Activated T-cell treated with anti-CD3 and anti-CD28 coated beads for 24 hours (primary cell): ENCODE measurements around the gene NPW.

Experiments used
- DNase-seq: peaks from one replicate; pipeline ENCODE4 v3.0.0-alpha.2; 2020; ENCODE audit warnings: low read depth

NPW gene

DNA sequence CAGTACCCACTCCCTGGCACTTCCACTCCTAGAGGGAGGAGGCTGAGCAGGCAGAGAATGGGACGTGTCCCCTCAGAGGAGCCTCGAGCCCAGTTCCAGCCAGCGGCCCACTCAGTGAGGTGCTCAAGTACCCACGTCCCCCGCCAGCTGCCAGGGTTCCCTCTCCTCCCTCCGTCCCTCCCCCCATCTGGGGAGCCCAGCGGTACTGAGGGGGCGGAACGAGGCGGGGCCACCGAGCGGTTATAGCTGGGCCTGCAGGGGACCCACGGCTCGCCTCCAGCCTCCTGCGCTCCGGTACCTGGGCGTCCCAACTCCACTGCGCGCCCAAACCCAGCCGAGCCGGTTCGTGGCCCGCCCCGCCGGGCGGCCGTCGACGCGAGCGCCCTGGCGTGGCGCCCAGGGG is at the start of gene NPW:
Gene NPW, plus strand, starts transcription at position 268 of the 403 bp plus-strand sequence.
- DNase-seq, result no peak

DNA sequence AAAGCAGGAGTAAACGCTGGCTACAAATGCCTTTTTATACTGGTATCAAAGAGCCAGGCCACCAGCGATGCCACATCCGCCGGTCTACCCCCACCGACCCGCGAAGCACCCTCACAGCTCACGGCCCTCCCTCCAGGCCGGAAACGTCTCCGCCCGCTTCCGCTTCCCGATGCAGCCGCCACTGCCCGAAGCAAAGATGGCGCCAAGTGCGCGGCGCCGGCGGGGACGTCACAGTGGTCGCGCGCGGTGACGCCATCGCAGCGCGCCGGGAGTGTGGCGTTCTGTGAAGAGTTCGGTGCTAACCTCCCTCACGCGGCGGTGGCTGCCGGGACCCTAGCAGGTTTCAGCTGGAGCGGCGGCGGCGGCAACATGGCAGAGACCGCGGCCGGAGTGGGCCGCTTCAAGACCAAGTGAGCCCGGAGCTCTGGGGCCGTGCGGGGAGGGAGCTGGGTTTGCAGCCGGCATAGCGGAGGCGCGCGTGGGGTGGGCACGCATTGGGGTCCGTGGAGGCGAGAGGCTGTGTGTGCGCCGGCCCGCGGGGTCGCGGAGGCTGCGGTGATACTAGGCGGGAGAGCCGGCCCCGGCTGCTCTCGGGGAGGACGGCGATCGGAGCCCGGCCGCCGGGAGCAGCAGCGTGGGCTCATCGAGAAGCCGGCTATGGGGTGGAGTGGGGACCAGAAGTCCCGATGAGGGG is 47.6 kb upstream of the NPW start, which contains the start of gene TBL3:
Gene TBL3, plus strand, starts transcription at position 258 of the 694 bp plus-strand sequence. Its CDS starts 112 bp downstream, at position 370.
- DNase-seq, result peak; percentile 95

DNA sequence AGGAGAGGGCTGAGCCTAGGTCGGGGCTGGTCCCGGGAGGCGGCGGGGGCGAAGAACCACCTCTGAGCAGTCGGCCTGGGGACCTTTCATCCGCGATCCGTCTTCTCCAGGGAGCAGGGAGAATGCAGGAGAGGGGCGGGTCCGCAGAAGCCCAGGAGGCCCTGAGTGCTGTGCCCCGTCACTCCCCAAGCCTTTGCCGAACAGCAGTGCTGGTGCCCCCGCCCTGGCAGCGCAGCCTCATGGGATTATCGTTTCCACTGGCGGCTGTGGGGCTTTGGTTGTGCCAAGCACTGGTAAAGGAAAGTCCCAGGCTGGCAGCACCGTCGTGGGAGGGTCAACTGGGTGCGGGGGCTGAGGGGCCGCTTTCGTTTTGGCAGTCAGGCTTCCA is 47.1 kb upstream of the NPW start:
- no peak for DNase-seq

DNA sequence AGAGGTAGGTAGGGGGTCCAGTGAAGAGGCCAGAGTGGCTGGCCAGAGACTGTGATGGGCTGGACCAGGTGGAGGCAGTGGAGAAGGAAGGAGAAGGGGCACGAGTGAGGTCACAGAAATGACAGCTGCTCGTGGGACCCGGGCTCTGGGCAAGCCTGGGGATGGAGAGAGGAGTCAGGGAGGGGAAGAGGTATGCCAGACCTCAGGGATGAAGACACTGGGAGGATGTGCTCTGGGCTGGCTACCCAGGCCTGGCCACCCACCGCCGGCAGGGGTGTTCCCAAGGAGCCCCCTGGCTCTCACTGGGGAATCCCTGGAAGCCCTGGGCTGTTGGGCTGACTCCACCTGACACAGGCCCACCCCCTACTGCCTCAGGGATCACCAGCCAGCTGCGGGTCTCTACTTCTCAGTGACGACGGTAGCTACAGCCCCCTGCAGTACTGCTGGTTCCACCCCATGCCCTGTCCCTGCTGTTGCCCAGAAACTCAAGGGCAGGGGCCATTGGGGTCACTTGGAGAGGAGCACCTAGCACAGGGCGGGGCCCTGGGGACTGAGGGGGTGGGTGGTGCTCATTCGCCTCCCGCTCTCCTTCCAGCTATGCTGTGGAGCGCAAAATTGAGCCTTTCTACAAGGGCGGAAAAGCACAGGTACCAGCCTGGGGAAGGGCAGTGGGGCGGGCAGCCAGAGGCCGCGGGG is 46.0 kb upstream of the NPW start:
- DNase-seq, result no peak

DNA sequence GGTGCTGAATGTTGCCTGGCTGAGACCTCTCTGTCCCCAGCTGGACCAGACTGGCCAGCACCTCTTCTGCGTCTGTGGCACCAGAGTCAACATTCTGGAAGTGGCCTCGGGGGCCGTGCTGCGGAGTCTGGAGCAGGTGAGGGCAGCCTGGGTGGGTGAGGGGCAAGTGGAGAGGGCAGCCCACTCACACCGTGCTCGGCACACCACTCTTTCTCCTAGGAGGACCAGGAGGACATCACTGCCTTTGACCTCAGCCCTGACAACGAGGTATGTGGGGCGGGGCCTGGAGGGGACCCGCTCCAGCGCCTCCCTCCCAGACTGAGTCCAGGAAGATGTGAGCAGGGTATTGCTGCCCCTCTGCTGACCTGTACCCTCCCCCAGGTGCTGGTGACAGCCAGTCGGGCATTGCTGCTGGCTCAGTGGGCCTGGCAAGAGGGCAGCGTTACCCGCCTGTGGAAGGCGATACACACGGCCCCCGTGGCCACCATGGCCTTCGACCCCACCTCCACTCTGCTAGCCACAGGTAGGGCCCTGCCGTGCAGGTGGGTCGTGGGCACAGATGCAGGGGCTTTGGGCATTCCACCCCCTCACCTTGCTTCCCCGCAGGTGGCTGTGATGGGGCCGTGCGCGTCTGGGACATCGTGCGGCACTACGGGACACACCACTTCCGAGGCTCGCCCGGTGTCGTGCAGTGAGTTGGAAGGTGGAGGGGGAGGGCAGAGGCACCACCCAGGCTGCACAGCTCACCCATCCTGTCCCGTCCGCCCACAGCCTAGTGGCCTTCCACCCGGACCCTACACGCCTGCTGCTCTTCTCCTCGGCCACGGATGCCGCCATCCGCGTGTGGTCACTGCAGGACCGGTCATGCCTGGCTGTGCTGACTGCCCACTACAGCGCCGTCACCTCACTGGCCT is 45.2 kb upstream of the NPW start:
- DNase-seq, result no peak

DNA sequence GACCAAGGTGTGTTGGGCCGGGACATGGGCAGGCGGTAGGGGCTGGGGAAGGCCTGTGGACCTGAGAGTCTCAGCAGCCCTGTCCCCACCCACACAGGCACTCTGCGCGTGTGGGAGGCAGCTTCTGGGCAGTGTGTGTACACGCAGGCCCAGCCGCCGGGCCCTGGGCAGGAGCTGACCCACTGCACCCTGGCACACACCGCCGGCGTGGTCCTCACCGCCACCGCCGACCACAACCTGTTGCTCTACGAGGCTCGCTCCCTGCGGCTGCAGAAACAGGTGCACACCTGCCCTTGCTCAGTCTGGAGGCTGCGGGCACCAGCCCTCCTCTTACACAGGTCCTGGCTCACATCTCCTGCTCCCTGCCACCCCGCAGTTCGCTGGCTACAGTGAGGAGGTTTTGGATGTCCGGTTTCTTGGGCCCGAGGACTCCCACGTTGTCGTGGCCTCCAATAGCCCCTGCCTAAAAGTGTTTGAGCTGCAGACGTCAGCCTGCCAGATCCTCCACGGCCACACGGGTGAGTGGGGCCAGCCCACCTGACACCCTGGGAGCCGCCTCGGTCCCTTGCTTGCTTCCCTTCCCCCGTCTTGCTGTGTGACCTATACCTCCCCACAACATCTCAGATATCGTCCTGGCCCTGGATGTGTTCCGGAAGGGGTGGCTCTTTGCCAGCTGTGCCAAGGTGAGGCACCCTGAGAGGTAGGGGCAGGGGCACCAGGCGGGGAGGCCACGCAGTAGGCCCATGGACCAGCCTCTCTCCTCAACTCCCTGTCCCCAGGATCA is 44.0 kb upstream of the NPW start:
- no peak for DNase-seq

DNA sequence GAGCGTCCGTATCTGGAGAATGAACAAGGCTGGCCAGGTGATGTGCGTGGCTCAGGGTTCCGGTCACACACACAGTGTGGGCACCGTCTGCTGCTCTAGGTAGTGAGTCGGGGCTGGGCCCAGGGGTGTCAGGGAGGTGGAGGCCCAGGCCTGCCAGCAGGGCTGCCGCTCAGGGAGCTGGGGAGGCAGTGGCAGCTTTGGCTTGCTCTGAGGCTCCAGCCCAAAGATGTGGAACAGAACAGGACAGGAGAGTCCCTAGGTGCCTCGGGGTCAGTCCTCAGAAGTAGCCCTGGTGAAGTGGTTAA is 43.4 kb upstream of the NPW start:
- DNase-seq, result no peak

DNA sequence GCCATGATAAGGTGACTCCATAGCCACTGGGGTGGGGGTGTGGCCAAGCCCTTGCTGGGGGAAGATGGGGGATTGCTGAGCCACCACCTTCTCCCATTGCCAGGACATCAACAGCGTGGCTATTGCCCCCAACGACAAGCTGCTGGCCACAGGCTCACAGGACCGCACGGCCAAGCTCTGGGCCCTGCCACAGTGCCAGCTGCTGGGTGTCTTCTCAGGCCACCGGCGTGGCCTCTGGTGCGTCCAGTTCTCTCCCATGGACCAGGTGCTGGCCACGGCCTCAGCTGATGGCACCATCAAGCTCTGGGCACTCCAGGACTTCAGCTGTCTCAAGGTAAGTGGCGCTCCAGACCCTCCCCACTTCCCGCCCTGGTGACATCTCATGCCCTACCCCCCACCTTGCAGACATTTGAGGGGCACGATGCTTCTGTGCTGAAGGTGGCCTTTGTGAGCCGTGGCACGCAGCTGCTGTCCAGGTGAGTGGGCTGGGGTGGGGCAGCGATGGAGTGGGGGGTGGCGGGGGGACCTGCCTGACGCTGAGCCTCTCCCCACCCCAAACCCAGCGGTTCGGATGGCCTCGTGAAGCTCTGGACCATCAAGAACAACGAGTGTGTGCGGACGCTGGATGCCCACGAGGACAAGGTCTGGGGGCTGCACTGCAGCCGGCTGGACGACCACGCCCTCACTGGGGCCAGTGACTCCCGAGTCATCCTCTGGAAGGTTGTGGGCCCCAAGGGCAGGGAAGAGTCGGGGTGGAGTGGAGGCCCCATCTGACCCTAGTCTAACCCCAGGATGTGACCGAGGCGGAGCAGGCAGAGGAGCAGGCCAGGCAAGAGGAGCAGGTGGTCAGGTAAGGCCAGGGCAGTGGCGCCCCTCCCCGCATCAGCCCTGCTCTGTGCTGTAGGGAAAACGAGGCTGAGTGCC is 42.4 kb upstream of the NPW start:
- no peak for DNase-seq

DNA sequence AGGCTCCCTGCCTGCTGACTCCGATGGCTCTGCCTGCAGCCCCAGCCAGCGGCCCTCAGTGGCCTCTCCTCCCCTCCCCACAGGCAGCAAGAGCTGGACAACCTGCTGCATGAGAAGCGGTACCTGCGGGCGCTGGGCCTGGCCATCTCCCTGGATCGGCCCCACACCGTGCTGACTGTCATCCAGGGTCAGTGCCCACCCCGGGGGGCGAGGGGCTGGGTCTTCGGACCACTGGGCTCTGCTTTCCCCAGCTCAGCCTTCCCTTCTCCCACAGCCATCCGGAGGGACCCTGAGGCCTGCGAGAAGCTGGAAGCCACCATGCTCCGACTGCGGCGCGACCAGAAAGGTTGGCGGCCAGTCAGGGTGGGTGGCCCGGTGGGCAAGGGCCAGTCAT is 41.7 kb upstream of the NPW start:
- no peak for DNase-seq

DNA sequence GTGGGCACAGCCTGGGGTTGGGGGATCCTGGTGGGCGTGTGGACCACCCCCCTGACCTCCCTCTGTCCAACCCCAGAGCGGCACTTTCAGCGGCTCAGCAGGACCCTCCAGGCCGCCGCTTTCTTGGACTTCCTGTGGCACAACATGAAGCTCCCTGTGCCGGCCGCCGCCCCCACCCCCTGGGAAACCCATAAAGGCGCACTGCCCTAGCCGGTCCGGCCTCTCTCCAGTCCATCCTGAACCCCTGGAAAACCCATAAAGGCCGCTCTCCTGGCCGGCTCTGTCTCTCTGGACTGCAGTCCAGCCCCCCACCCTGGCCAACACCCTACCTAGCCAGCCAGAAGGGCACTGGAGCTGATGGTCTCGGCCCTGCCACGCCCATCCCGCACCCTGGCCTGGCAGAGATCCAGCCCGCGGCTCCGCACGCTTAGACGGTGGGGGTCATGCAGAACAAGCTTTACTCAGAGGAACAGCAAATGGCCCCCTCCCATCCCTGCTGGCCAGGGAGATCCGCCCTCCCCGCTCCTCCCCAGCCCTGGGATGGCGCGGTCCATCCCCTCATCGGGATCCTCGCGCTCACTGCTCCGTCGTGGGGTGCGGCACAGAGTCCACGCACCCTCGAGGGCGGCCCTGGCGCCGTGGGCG is 41.0 kb upstream of the NPW start:
- DNase-seq, result no peak

DNA sequence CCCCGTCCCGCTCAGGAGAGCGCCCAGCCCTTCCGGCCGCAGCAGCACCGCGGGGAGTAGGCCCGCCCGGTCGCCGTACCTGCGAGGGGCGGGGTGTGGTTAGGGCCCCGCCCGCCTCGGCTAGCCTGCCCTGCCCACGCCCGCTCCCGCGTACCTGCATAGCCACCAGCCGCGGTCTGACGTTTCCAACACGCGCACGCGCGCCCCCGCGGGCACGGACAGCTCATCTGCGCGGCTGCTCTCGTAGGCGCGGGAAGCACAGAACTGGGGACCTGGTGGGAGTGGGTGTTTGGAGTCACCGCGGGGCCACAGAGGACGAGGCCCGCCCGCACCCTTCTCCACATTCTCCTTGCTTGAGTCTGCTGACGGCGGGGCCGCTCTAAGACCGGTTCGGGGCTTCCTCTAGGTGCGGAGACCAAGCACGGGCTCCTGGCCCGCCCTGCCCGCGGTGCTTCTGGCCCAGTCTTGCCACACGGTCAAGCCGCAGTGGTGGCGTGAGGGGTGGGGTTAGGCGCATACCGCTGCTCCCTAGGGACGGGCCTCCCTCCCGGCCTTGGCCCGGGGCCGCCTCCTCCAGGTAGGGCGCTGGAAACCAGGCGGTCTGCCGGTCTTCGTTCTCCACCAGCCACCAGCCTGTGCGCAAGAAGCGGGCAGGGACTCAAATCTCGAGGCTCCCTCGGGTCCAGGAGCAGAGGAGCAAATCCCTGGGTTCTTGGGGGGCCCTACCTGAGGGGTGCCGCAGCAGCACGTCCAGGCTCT is 40.1 kb upstream of the NPW start:
- no peak for DNase-seq

DNA sequence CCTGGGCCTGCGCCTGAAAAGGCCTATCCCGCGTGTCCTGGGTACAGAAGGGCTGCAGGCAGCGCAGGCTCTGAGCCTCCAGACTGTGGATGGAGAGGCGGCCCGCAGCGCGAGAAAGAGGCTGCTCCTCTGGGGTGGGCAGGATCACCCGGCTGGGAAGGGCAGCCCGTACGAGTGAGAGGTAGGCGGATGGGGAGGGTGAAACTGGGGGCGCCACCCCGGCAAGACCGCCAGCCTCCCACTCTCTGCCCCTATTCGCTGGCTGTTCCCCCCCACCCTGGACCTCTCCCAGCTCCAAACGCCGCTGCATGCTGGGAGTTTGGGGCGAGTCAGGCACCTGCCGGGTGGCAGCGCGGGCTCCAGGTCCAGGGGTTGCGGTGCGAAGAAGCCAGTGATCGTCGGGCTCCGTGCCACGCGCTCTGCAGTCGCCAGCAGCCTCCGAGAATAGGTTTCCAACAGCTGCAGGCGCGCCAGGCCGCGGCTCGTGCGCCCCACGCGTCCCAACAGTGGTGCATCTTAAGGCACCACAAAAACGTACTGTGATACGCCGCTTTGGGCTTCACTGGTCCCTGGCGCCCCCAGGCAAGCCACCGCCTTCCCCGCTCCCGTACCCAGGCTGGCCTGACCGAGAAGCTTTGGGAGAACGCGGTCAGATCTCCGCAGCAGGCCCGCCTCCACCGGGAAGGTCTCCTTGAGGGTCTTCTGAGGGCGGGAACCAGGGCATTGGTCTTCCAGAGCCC is 39.4 kb upstream of the NPW start:
- DNase-seq, result no peak

DNA sequence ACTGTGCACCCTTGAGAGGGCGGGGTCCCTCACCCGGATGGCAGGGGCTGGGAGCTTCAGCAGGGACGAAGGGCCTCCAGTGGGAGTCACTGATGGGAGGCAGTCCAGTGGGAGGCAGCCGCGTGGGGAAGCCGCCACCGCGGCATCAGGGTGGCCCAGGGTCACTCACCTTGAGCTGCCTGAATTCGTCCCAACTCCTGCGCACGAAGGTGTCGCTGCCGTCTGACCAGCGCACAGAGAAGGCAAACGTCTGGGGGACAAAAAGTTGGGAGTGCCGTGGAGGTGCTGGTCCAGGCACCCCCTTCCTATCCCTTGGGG is 38.9 kb upstream of the NPW start:
- no peak for DNase-seq

DNA sequence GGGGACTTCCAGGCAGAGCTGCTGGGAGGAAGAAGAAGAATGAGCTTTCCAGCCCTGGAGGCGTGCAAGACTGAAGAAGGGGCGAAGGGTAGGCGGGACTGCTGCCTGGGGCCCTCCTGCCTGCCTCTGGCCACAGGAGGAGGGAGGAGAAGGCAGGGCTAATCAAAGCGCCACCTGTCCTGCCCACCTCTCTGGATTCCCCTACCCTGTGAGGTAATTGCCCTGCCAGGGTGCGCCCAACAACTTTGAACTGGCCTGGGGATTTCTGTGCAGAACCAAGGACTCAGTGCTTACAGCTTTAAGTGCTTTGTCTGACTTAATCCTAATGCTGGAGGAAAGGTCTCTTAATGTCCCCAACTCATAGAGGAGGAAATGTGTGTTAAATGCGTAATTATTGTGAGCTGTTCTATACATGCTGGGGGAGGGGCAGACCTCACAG is 38.2 kb upstream of the NPW start, which contains the start of gene NOXO1:
Gene NOXO1, minus strand, starts transcription at position 72 of the 439 bp plus-strand sequence. CDS start 290 bp downstream, outside the sequence.
- DNase-seq, result no peak

DNA sequence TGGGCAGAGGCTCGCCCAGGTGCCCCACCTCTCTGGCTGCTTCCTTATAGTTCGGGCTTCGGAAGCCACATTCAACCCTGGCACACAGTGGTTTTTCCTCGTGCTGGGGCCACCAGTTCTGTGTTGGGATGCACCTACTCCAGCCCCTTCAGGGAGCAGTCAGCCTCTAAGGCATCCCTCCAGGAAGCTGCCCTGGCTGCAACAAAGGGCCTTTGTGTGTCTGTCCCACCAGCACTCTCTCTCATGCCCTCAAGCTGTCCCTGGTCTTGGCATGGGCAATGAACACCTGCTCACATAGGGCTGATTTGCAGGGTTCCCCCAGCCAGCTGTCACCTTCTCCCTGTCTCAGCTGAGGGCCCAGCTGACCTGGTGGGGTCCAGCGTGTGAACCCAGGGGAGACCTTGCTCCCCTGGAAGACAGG is 37.6 kb upstream of the NPW start:
- no peak for DNase-seq

DNA sequence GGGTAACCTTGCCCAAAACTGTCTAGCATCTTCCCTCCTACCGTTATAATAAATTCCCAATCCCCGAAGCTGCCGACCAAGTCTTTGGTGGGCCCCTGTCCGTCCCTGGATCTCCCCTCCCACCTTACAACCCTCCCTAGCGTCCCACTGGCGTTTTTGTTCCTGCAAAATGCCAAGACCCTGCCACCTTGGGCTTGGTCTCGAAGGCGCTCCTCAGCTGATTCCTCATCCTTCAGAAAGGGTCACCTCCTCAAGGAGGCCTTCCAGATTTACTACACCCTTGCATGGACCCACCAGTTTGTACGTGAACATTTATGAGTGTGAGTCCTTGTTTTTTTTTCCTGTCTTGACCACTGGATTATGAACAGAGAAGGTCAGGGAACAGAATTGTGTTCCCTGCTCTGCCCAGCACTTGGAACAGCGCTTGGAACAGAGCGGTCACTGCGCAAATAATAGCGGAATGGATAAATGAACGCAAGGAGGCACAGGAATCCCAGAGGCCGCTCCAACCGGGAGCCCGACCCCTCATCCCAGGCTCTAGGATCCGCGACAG is 36.5 kb upstream of the NPW start:
- DNase-seq, result no peak

DNA sequence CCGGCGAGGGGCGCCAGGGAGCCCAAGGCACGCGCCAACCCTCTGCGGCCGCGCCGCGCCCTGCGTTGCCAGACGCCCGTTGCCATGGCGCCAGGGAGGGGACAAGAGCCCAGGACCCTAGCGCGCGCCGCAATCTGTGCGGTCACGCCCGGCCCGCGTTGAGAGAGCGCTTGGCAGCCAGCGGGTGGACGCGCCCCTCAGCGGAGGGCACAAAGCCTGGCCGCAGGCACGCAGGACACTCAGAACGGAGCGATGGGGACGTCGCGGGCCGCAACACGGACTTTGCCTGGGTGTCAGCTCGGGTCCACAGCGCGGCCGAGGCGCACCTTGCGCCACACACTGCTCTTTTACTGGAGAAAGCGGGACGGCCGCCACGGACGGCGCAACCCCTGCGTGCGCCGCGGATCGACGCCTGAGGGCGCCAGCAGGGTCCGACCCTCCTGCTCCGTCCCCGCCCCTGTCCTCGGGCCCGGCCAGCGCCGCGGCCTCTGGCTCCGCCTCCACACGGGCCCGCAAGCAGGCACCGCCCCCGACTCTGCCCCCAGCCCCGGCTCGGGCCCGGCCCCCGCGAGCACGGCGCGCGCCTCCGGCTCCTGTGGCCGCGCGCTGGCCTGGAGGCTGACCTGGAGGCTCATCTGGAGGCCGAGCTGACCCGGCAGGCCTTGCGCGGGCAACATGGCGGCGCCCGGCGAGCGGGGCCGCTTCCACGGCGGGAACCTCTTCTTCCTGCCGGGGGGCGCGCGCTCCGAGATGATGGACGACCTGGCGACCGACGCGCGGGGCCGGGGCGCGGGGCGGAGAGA is 35.8 kb upstream of the NPW start, which contains the start of gene GFER:
Gene GFER, plus strand, starts transcription at position 650 of the 803 bp plus-strand sequence. Its CDS starts 26 bp downstream, at position 676.
- DNase-seq, result peak; percentile 69
